NK-92 (cell line): ENCODE data around the gene IRX5.

ENCODE experiments used
- DNase-seq: peaks from one replicate; lab custom pipeline; 2025; ENCODE audit not compliant: unreplicated experiment; lab: John Stamatoyannopoulos, UW

The IRX5 gene

DNA sequence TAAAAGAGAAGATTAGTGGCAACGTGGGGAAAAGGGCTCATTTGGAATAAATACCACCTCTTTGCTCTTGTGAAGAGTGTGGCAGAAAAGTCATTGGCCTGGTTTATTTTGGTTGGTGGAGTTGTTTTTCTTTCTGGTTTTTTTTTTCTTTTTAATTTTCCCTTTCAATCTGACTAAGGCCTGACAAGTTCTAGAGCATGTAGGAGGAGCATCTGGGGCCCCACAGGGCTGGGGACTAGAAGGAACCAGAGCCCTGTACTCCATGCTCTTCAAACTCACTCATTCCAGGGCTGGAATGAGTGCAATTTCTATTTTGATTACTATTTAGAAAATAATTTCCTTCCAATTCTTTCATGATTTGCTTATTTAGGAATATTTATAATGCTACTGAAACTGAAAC, 13.3 kb downstream of the IRX5 start:
- no peak for DNase-seq

DNA sequence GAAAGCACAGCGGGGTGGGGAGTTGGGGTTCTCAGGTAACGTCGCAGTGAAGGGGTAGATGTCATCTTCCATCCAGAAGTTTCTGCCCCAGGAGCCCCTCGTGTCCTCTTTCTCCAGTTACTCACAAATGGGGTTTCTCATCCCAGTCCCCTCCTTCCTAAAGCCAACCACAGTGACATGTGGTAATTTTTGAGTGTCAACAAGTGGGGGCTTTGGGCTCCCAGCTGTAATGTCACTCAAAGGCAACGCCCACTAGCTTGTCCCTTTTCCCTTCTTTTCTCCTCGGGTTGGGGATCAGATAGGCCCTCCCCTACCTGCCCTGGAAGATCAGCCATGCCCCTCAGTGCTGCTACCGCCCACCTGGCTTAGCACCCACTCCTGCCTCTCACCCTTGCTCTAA, 14.4 kb downstream of the IRX5 start:
- DNase-seq, result no peak

DNA sequence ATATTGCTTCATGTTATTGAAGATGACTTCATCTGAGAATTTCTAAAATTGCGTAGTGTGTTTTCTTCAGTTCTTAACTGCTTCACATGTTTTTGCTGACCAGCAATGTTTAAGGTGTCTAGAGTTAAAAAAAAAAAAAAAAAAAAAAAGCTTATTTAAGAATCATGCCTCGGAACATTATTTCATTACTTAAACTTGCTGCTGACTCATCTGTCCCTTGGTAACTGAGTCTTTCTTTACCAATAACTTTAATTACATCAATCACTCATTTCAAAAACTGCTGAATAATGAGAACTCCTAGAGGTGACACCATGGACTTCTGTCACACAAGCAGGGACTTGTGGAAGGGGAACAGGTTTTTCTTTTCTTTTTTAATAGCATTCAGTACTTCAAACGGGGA, 16.2 kb downstream of the IRX5 start:
- no peak for DNase-seq

DNA sequence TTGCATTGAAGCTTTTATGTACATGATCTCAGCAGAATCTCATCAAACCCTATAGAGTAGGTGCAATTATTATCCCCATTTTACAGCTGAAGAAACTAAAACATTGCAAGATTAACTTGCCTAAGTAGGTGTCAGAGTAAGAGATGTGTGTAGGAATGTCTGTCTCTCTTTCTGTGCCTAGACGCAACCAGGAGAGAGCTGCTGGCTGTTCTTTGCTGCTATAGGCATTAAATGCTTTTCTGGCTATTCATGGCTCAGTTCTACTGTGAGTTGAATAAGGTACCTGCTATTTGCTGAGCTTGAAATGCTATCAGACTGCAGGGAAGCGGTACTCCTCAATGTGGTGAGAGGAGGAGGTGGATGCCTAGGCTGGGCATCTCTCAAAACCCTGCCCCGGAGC, 17.0 kb downstream of the IRX5 start:
- DNase-seq, result no peak

DNA sequence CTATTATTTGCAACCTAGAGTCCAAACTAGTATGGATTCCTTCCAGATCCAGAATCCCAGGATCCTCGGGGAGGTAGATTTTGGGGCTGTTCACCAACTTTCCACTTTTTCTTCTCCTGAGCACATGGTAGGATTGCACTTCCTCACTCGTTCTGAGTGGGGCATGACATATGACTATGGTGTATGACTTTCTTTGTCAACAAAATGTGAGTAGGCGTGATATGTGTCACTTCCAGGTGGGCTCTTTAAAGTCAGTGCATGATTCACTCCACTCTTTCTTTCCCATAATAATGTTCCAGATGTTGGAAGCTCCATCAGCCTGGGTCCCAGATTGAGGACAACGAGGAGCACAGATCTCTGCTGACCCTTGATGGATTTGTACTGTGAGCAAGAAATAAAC, 21.5 kb downstream of the IRX5 start:
- no peak for DNase-seq

DNA sequence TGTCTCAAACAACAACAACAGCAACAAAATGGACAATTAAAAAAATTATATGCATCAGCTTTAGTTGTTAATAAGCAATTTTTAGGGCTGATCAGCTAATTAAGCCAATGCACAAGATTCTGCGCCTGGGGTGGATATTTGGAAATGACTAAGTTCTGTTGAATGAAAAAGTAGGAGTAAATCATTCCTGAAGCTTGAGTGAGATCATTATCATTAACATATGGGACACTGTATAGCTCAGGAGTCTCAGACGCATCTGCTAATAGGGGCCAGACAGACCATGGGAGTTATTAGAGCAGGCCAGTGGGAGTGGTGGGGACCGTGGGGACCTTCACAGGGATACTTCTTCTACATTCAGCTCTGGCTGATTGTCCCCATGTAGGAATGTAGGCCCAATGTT, 22.8 kb downstream of the IRX5 start:
- no peak for DNase-seq

DNA sequence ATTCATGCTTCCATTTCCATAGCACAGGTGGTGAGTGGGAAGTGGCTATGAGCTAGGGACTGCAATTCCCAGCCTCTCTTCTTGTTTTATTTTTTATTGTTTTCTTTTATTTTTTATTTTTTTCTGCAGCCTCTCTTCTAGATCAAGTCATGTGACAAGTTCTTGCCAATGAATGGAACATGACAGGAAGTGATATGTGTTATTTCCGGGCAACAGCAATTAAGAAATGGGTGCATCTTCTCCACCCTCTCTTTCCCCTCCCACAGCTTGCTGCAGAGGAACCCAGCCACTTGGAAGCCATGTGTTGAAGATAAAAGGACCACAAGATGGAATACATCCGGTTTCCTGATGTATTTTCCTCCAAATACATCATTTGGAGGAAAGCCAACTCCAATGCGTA, 23.6 kb downstream of the IRX5 start:
- DNase-seq, result no peak

DNA sequence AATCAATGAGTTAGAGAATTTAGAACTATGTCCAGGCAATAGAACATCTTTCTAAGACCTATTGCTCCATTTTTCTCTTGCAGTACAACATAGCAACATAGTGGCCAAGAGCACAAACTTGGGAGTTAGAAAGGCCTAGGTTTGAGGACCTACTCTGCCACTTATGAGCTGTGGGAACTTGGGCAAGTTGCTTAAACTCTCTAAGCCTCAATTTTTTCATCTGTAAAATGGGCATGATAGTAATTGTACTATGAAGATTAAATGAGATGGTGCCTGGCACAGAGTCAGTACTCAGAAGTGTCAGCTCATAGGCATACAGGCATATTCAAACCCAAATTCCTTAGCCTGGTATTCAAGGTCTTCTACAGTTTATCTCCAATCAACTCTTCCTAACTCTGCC, 25.1 kb downstream of the IRX5 start:
- no peak for DNase-seq

DNA sequence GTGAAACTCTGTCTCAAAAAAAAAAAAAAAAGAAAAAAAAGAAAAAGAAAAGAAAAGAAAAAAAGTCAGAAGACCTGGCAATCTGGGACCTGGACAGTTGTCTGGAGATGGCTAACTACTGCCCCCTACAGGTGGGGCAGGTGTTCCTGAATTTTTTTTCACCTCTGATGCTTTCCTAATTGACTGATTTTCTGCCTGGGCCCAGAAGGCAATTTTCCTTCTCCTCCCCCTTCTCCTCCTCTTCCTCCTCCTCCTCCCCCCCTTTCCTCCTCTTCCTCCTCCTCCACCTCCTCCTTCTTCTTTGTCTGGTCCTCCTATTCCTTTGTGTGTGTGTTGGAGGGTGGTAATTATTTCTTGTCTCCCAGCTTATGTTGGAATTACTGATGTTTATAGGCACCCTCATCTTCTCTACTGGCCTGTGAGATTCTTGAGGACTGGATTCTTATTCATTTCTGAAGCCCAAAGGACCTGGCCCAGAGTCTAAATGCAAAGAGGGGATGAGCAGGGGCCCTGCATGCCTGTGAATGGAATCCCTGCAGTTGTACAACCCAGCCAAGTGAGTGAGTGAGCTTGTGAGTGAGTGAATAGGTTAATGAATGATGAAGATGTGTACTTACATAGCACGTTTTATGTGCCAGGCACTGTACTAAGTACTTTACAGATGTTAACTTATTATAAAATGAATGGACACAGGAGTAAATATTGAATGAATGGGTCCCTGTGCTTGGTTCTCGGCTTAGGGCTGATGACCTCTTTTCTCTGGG, 26.9 kb downstream of the IRX5 start:
- DNase-seq, result no peak

DNA sequence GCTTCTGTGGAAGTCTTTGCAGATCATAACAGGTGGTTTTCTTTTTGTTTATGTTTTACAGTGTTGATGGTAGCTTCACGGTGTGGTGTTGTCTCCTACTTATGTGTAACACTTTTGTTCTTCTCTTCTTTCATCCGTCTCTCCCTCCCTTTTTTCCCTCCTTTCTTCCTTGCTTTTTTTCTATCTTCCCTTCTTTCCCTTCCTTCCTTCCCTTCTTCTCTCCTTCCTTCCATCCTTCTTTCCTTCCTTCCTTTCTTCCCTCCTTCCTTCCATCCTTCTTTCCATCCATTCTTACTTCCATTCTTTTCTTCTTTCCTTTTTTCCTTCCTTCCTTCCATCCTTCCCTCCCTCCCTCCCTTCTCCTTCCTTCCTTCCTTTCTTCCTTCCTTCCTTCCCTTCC, 31.4 kb downstream of the IRX5 start:
- no peak for DNase-seq

DNA sequence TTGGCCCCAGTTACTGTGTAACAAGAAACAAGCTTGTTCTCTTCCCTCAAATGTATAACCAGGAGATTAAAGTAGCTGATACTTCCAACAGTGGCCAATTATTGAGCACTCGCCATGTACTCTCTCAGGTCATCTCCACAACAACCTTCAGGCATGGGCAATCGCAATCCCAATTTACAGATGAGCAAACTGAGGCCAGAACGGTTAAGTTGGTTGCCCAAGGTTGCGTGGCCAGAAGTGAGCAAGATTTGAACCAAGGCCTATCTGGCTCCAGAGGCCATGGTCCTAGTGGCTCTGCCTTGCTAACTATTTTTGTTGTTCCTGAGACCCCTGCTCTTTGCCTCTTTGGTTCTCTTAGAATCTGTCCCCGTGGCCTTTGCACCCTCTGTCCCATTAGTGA, 33.6 kb downstream of the IRX5 start:
- DNase-seq, result no peak

DNA sequence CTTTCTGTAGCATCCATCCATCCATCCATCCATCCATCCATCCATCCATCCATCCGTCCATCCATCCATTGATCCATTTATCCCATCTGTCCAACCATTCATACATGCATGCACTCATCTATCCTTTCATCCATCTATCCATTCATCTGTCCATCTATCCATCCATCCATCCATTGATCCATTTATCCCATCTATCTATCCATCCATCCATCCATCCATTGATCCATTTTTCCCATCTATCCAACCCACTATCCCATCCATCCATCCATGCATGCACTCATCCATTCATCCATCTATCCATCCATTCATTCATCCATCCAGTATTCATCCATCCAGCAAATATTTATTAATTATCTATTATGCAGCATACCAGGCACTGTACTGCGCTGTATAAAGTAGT, 34.8 kb downstream of the IRX5 start:
- DNase-seq, result no peak

DNA sequence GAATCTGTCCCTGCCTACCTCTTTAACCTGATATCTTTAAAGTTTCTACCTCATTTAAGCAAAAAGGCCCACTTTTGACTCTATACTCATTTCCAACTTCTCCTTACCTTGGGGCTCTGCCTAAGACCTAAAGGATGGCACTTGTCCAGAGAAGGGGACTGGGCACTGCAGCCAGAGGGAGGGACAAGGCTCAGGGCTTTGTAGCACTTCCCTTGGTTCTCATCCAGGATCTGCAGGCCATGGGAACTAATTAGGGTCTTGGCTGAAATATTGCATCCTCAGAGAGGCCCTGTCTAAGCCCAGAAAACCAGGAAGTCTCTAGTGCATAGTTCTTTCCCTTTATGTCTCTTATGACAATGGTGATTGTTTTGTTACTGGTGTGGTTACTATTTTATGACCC, 37.3 kb downstream of the IRX5 start:
- DNase-seq, result no peak

DNA sequence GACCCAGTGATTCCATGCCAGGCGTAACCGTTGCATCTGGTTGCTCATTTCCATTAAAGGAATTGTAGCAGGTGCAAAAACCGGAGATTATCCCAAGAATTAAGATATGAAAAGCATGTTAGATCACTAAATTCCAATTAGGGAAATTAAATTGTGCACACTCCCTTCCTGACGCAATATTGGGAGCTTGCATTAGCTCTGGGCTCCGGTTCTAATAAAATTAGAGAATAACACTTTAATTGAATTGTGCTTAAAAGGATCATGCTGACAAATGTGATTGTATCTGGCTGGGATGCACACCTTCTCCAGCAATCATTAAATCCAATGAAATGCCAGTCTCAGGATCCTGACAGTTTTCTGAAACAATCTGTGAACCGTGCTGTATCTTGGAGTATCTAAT, 38.1 kb downstream of the IRX5 start:
- DNase-seq, result no peak

DNA sequence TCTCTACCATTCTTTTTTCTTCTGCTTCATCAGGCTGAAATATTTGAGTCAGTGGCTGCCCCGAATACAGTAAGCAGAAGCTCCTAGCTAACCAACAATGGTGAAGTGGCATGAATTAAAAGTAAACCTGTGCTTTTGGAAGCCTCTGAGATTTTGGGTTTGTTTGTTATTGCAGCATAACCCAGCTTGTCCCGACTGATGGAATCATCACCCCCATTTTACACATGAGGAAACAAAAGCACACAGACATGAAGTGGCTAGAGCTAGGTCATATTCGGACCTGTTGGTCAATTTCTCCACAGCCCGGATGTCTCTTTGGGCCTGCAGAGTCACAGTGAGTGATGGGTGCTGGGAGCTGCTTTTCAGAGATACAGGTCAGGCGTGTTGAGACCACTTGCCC, 39.4 kb downstream of the IRX5 start:
- DNase-seq, result no peak

DNA sequence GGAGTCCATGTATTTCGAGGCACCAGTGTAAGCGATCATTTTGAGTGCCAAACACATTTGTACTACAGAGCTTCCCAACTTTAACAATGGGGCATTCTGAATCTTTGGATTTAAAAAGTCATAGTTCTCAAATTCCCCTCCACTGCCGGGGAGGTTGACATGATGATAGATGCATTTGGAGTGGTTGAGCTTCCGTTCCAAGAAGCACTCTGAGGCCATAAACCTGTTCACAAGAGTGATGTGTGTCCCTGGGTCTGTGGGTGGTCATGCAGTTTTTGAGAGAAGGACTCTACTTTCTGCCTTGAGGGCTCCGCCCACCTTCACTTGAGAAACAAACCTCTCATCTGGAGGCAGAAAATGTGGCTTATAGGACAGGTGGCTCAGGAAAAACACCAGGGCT, 43.7 kb downstream of the IRX5 start:
- no peak for DNase-seq

DNA sequence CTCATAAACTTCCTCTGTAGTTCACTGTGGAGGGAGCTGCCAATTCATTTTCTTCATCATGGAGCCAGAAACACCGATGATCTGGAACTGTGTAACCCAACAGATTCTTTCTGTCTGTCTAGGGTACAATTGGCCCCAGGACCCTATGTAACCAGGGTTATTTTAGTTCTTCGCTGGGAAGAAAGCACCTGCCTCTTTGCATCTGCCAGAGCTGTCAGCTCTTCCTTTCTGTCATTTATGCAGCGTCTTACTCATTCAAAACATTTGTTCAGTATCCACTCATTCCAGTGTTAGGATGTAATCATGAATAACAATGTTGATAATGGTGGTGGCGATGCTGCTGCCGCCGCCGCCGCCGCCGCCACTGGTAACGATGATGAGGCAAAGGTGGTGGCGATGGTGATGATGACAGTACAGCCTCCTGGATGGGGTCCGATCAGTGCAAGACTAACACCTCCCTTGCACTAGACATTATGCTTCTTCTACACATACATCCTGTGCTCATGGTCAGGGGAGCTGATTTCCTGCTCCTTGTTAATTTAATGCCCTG, 46.1 kb downstream of the IRX5 start:
- DNase-seq, result no peak

DNA sequence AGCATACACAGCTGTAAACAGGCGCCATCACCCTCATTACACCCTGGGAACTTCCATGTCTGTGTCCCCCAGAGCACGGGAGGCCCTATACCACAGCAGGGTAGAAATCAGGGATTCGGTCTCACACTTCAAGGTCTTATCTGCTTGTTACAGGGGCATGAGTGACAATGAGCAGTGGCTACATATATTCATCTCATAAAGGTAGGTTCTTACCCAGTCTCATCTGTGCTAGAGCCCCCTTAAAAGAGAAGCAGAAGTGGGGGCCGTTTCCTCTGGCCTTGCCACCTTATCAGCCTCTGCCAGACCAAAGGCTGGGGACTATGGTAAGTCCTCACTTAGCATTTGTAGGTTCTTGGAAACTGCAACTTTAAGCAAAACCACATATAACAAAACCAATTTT, 46.5 kb downstream of the IRX5 start:
- DNase-seq, result no peak

DNA sequence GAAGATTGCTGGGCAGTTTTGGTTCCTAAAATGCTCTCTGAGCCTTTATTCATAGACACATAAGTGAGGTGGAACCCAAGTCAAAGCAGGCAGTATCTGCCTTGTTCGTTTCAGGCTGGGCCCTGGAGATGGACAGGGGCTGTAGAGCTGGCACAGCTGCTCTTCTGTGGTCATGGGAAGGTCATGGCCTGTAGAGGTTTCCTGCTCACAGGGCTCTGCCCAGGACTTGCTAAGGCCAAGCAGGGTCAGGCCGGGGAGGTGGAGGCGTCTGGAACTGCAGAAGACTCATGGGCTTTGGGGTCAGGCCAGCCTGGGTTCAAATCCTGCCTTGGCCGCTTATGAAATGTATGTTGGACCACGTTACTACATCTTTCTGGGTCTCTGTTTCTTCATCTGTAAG, 50.2 kb downstream of the IRX5 start:
- DNase-seq, result no peak
